ENCODE results near the gene B3GNT5.
A peak's percentile ranks its signal among the peaks of the same experiment; 100 is the strongest.

Gene B3GNT5

GRCh38 chr3:183307749-183308148 lies 54.7 kb downstream of the B3GNT5 start:
- Histone ChIP-seq H3K9me3 (ENCODE audit: control insufficient read depth, low read length) (no peaks in the 10 kb centered on the region), H3K36me3 (ENCODE audit: control insufficient read depth, insufficient read depth, low read length) (no peaks in the 10 kb centered on the region), H3K4me1 (ENCODE audit: control insufficient read depth, insufficient read depth, low read length, poor library complexity, severe bottlenecking) (peaks cover 6% of the 10 kb centered on the region), H3K4me3 (ENCODE audit: extremely low read depth, insufficient read depth, low read length, poor library complexity, severe bottlenecking) (no peak overlapping the region), H3K27ac (ENCODE audit: low read depth, low read length, severe bottlenecking) (no peak overlapping the region)
- WGBS, 2 experiments (ENCODE audit: insufficient coverage in 2 of 2), result 100% methylated on average over 2 of the region's 2 CpGs

- Histone ChIP-seq H3K4me1 (ENCODE audit: control insufficient read depth, insufficient read depth, low read length, poor library complexity, severe bottlenecking) (peaks cover 6% of the 10 kb centered on the region), H3K4me3 (ENCODE audit: extremely low read depth, insufficient read depth, low read length, poor library complexity, severe bottlenecking) (no peak overlapping the region), H3K9me3 (ENCODE audit: control insufficient read depth, low read length) (no peaks in the 10 kb centered on the region), H3K27ac (ENCODE audit: low read depth, low read length, severe bottlenecking) (no peak overlapping the region), H3K36me3 (ENCODE audit: control insufficient read depth, insufficient read depth, low read length) (no peaks in the 10 kb centered on the region)
- WGBS, 2 experiments (ENCODE audit: insufficient coverage in 2 of 2), result 94% methylated on average over 2 to 4 of the region's 5 CpGs
Observed at GRCh38 chr3:183308751-183309150, 55.7 kb downstream of the B3GNT5 start.

GRCh38 chr3:183309276-183309675 lies 56.2 kb downstream of the B3GNT5 start:
- H3K4me1 ChIP-seq (ENCODE audit: control insufficient read depth, insufficient read depth, low read length, poor library complexity, severe bottlenecking), result peaks cover 6% of the 10 kb centered on the region
- H3K9me3 ChIP-seq (ENCODE audit: control insufficient read depth, low read length), result no peaks in the 10 kb centered on the region
- WGBS, 2 experiments (ENCODE audit: insufficient coverage in 2 of 2), result 94 to 97% methylated on average over 5 of the region's 5 CpGs
- no peak overlapping the region for H3K4me3 ChIP-seq (ENCODE audit: extremely low read depth, insufficient read depth, low read length, poor library complexity, severe bottlenecking)
- no peaks in the 10 kb centered on the region for H3K36me3 ChIP-seq (ENCODE audit: control insufficient read depth, insufficient read depth, low read length)
- no peak overlapping the region for H3K27ac ChIP-seq (ENCODE audit: low read depth, low read length, severe bottlenecking)

- H3K27ac ChIP-seq (ENCODE audit: low read depth, low read length, severe bottlenecking), result no peak overlapping the region
- no peaks in the 10 kb centered on the region for H3K36me3 ChIP-seq (ENCODE audit: control insufficient read depth, insufficient read depth, low read length)
- no peaks in the 10 kb centered on the region for H3K9me3 ChIP-seq (ENCODE audit: control insufficient read depth, low read length)
- peaks cover 6% of the 10 kb centered on the region for H3K4me1 ChIP-seq (ENCODE audit: control insufficient read depth, insufficient read depth, low read length, poor library complexity, severe bottlenecking)
- 100% methylated on average over 2 to 3 of the region's 3 CpGs for WGBS, 2 experiments (ENCODE audit: insufficient coverage in 2 of 2)
- H3K4me3 ChIP-seq (ENCODE audit: extremely low read depth, insufficient read depth, low read length, poor library complexity, severe bottlenecking), result no peak overlapping the region
Observed at GRCh38 chr3:183310936-183311335, 57.9 kb downstream of the B3GNT5 start.

- peaks cover under 1% of the 10 kb centered on the region for H3K4me1 ChIP-seq (ENCODE audit: control insufficient read depth, insufficient read depth, low read length, poor library complexity, severe bottlenecking)
- WGBS, 2 experiments (ENCODE audit: insufficient coverage in 2 of 2), result 94 to 100% methylated on average over 2 of the region's 2 CpGs
Observed at GRCh38 chr3:183312433-183312832, 59.4 kb downstream of the B3GNT5 start.

GRCh38 chr3:183313351-183313750 lies 60.3 kb downstream of the B3GNT5 start:
- Histone ChIP-seq H3K9me3 (ENCODE audit: control insufficient read depth, low read length) (no peaks in the 10 kb centered on the region), H3K36me3 (ENCODE audit: control insufficient read depth, insufficient read depth, low read length) (no peaks in the 10 kb centered on the region), H3K4me1 (ENCODE audit: control insufficient read depth, insufficient read depth, low read length, poor library complexity, severe bottlenecking) (no peaks in the 10 kb centered on the region), H3K27ac (ENCODE audit: low read depth, low read length, severe bottlenecking) (no peak overlapping the region), H3K4me3 (ENCODE audit: extremely low read depth, insufficient read depth, low read length, poor library complexity, severe bottlenecking) (no peak overlapping the region)
- WGBS, 2 experiments (ENCODE audit: insufficient coverage in 2 of 2), result 97 to 98% methylated on average over 3 of the region's 4 CpGs

More at GRCh38 chr3:183312433-183312832, 59.4 kb downstream of the B3GNT5 start:
- H3K4me3 ChIP-seq (ENCODE audit: extremely low read depth, insufficient read depth, low read length, poor library complexity, severe bottlenecking), result no peak overlapping the region
- no peaks in the 10 kb centered on the region for H3K9me3 ChIP-seq (ENCODE audit: control insufficient read depth, low read length)
- no peaks in the 10 kb centered on the region for H3K36me3 ChIP-seq (ENCODE audit: control insufficient read depth, insufficient read depth, low read length)
- H3K27ac ChIP-seq (ENCODE audit: low read depth, low read length, severe bottlenecking), result no peak overlapping the region

GRCh38 chr3:183313764-183314163 lies 60.7 kb downstream of the B3GNT5 start:
- 89 to 93% methylated on average over 6 of the region's 7 CpGs for WGBS, 2 experiments (ENCODE audit: insufficient coverage in 2 of 2)
- peak overlapping the region; percentile 1 for H3K27ac ChIP-seq (ENCODE audit: low read depth, low read length, severe bottlenecking)
- H3K9me3 ChIP-seq (ENCODE audit: control insufficient read depth, low read length), result no peaks in the 10 kb centered on the region
- H3K4me1 ChIP-seq (ENCODE audit: control insufficient read depth, insufficient read depth, low read length, poor library complexity, severe bottlenecking), result no peaks in the 10 kb centered on the region
- no peak overlapping the region for H3K4me3 ChIP-seq (ENCODE audit: extremely low read depth, insufficient read depth, low read length, poor library complexity, severe bottlenecking)
- H3K36me3 ChIP-seq (ENCODE audit: control insufficient read depth, insufficient read depth, low read length), result no peaks in the 10 kb centered on the region

- Histone ChIP-seq H3K36me3 (ENCODE audit: control insufficient read depth, insufficient read depth, low read length) (no peaks in the 10 kb centered on the region), H3K4me1 (ENCODE audit: control insufficient read depth, insufficient read depth, low read length, poor library complexity, severe bottlenecking) (no peaks in the 10 kb centered on the region), H3K27ac (ENCODE audit: low read depth, low read length, severe bottlenecking) (no peak overlapping the region), H3K9me3 (ENCODE audit: control insufficient read depth, low read length) (no peaks in the 10 kb centered on the region), H3K4me3 (ENCODE audit: extremely low read depth, insufficient read depth, low read length, poor library complexity, severe bottlenecking) (no peak overlapping the region)
- 98% methylated on average over 8 of the region's 8 CpGs for WGBS, 2 experiments (ENCODE audit: insufficient coverage in 2 of 2)
Observed at GRCh38 chr3:183315739-183316138, 62.7 kb downstream of the B3GNT5 start.

- H3K9me3 ChIP-seq (ENCODE audit: control insufficient read depth, low read length), result no peaks in the 10 kb centered on the region
- H3K4me1 ChIP-seq (ENCODE audit: control insufficient read depth, insufficient read depth, low read length, poor library complexity, severe bottlenecking), result no peaks in the 10 kb centered on the region
- no peaks in the 10 kb centered on the region for H3K36me3 ChIP-seq (ENCODE audit: control insufficient read depth, insufficient read depth, low read length)
- WGBS, 2 experiments (ENCODE audit: insufficient coverage in 2 of 2), result 90 to 95% methylated on average over 6 to 7 of the region's 8 CpGs
- no peak overlapping the region for H3K4me3 ChIP-seq (ENCODE audit: extremely low read depth, insufficient read depth, low read length, poor library complexity, severe bottlenecking)
- no peak overlapping the region for H3K27ac ChIP-seq (ENCODE audit: low read depth, low read length, severe bottlenecking)
Observed at GRCh38 chr3:183317271-183317670, 64.2 kb downstream of the B3GNT5 start.

- H3K4me3 ChIP-seq (ENCODE audit: extremely low read depth, insufficient read depth, low read length, poor library complexity, severe bottlenecking), result no peak overlapping the region
- 90 to 92% methylated on average over 6 of the region's 10 CpGs for WGBS, 2 experiments (ENCODE audit: insufficient coverage in 2 of 2)
- no peaks in the 10 kb centered on the region for H3K36me3 ChIP-seq (ENCODE audit: control insufficient read depth, insufficient read depth, low read length)
Observed at GRCh38 chr3:183317886-183318865, 65.1 kb downstream of the B3GNT5 start.

GRCh38 chr3:183318877-183319276 lies 65.8 kb downstream of the B3GNT5 start:
- Histone ChIP-seq H3K4me3 (ENCODE audit: extremely low read depth, insufficient read depth, low read length, poor library complexity, severe bottlenecking) (no peak overlapping the region), H3K27ac (ENCODE audit: low read depth, low read length, severe bottlenecking) (no peak overlapping the region), H3K4me1 (ENCODE audit: control insufficient read depth, insufficient read depth, low read length, poor library complexity, severe bottlenecking) (no peaks in the 10 kb centered on the region), H3K36me3 (ENCODE audit: control insufficient read depth, insufficient read depth, low read length) (no peaks in the 10 kb centered on the region), H3K9me3 (ENCODE audit: control insufficient read depth, low read length) (no peaks in the 10 kb centered on the region)
- WGBS, 2 experiments (ENCODE audit: insufficient coverage in 2 of 2), result 88 to 89% methylated on average over 2 of the region's 5 CpGs

More at GRCh38 chr3:183317886-183318865, 65.1 kb downstream of the B3GNT5 start:
- no peaks in the 10 kb centered on the region for H3K9me3 ChIP-seq (ENCODE audit: control insufficient read depth, low read length)
- no peak overlapping the region for H3K27ac ChIP-seq (ENCODE audit: low read depth, low read length, severe bottlenecking)
- no peaks in the 10 kb centered on the region for H3K4me1 ChIP-seq (ENCODE audit: control insufficient read depth, insufficient read depth, low read length, poor library complexity, severe bottlenecking)

Measured in mesodermal cell (in vitro differentiated cells).